ENCODE measurements around the gene APLN.

The APLN gene

GRCh38 chrX:129659861-129660260 lies 5.1 kb upstream of the APLN start:
- FAIRE-seq = no peak

- FAIRE-seq = no peak
Measured at GRCh38 chrX:129659141-129659540, 4.4 kb upstream of the APLN start.

GRCh38 chrX:129658429-129658828 lies 3.7 kb upstream of the APLN start:
- no peak for FAIRE-seq

GRCh38 chrX:129655547-129656249 lies 942 bp upstream of the APLN start:
- FAIRE-seq = no peak

- no peak for FAIRE-seq
Measured at GRCh38 chrX:129653971-129654651, 645 bp downstream of the APLN start.

- FAIRE-seq = no peak
Measured at GRCh38 chrX:129653181-129653970, 1.4 kb downstream of the APLN start.

GRCh38 chrX:129652565-129653169 lies 2.1 kb downstream of the APLN start:
- no peak for FAIRE-seq

- no peak for FAIRE-seq
Measured at GRCh38 chrX:129651756-129652564, 2.8 kb downstream of the APLN start.

GRCh38 chrX:129650821-129651510 lies 3.8 kb downstream of the APLN start:
- FAIRE-seq = no peak

- FAIRE-seq = no peak
Measured at GRCh38 chrX:129650183-129650689, 4.5 kb downstream of the APLN start.

- no peak for FAIRE-seq
Measured at GRCh38 chrX:129649268-129650182, 5.2 kb downstream of the APLN start.

- no peak for FAIRE-seq
Measured at GRCh38 chrX:129648514-129649267, 6.1 kb downstream of the APLN start.

- no peak for FAIRE-seq
Measured at GRCh38 chrX:129647418-129648410, 7.0 kb downstream of the APLN start.

GRCh38 chrX:129646566-129647417 lies 8.0 kb downstream of the APLN start:
- no peak for FAIRE-seq

- no peak for FAIRE-seq
Measured at GRCh38 chrX:129642641-129643040, 12.1 kb downstream of the APLN start.

- no peak for FAIRE-seq
Measured at GRCh38 chrX:129641941-129642340, 12.8 kb downstream of the APLN start.

- no peak for FAIRE-seq
Measured at GRCh38 chrX:129641469-129641868, 13.3 kb downstream of the APLN start.

Measured in colon (tissue), 2 donors.